AG09309 (cell line): ENCODE data around the gene EMCN.

Experiments used
- DNase-seq: peaks from one replicate; pipeline ENCODE4 v3.0.0-alpha.2; 2010; ENCODE audit warnings: low read depth
- H3K4me3 ChIP-seq: 2 replicates; pipeline ENCODE4 v1.5.1; 2011; ENCODE audit warnings: mild to moderate bottlenecking, low read depth, low read length, moderate library complexity; ENCODE audit not compliant: control insufficient read depth
- TF ChIP-seq, protein P1 (sequence below): IDR thresholded peaks from 2 replicates; pipeline ENCODE4 v1.5.1; 2011; ENCODE audit warnings: mild to moderate bottlenecking, low read depth, low read length, inconsistent platforms; ENCODE audit not compliant: insufficient read depth, control insufficient read depth; ENCODE audit errors: missing control alignments

Gene EMCN

GRCh38 chr4:100479971-100480370, 37.9 kb downstream of the EMCN start:
- TF ChIP-seq, protein P1, sequence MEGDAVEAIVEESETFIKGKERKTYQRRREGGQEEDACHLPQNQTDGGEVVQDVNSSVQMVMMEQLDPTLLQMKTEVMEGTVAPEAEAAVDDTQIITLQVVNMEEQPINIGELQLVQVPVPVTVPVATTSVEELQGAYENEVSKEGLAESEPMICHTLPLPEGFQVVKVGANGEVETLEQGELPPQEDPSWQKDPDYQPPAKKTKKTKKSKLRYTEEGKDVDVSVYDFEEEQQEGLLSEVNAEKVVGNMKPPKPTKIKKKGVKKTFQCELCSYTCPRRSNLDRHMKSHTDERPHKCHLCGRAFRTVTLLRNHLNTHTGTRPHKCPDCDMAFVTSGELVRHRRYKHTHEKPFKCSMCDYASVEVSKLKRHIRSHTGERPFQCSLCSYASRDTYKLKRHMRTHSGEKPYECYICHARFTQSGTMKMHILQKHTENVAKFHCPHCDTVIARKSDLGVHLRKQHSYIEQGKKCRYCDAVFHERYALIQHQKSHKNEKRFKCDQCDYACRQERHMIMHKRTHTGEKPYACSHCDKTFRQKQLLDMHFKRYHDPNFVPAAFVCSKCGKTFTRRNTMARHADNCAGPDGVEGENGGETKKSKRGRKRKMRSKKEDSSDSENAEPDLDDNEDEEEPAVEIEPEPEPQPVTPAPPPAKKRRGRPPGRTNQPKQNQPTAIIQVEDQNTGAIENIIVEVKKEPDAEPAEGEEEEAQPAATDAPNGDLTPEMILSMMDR, result no peak

DNA sequence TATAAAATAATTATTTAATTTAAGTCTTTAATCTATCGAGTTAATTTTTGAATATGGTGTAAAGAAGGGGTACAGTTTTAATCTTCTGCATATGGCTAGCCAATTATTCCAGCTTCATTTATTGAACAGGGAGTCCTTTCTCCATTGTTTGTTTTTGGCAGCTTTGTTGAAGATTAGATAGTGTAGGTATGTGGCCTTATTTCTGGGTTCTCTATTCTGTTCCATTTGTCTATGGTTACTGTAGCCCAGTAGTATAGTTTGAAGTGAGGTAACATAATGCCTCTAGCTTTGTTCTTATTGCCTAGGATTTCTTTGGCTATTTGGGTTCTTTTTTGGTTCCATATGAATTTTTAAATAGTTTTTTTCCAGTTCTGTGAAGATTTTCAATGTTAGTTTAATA, 48.3 kb downstream of the EMCN start:
- TF ChIP-seq, protein P1, result no peak
- no peak for DNase-seq
- no peak overlapping the region for H3K4me3 ChIP-seq

More at GRCh38 chr4:100479971-100480370, 37.9 kb downstream of the EMCN start:
- no peak for DNase-seq
- no peak overlapping the region for H3K4me3 ChIP-seq

DNA sequence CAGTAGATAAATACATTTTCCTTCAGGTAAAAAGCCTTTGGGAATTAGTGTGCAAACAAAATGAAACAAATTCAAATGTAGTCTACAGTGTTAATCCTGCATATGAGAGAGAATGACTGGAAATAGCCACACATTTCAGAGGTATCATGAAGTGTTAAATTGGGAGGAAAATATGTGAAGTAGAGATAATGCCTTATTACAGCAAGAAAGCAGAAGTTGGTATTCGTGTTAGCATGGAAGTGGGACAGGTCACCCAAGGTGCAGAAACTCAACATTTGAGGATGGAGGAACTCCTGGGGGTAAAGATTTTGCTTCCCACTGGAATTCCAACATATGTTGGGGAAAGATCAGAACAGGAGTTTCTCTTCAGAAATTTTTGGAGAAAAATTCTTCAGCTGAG, 51.3 kb downstream of the EMCN start:
- TF ChIP-seq, protein P1, result no peak
- no peak overlapping the region for H3K4me3 ChIP-seq
- no peak for DNase-seq

GRCh38 chr4:100461807-100462605, 55.8 kb downstream of the EMCN start:
- no peak for DNase-seq
- H3K4me3 ChIP-seq, result no peak overlapping the region
- TF ChIP-seq, protein P1, result no peak

DNA sequence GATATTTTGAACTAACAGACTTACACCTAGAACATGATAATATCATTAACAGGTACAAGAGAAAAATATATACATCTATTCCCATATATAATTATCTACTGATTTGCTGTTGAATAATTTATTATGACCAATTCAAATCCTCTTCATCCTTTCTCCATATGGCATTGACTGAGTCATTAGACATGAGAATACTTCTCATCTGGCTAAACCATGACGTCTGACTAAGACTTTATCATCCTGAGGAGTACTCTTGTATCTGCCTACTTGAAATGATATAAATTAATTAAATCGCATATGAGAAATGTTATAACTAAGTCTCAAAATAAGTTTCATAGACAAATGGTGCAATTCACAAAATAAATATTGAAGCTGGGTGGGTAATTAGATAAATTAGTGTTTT, 67.4 kb downstream of the EMCN start:
- TF ChIP-seq, protein P1, result no peak
- H3K4me3 ChIP-seq, result no peak overlapping the region
- DNase-seq, result no peak

- no peak overlapping the region for H3K4me3 ChIP-seq
- TF ChIP-seq, protein P1, result no peak
- no peak for DNase-seq
Measured at GRCh38 chr4:100431416-100431815, 86.4 kb downstream of the EMCN start.
